Limb (tissue), 2 donors: ENCODE data around the gene DDTL.
"Not testable (repeated sequence)": the region's sequence is repeated elsewhere in the genome, so short reads cannot be mapped to it uniquely, and the experiment has no call there.

ENCODE experiments used
- DNase-seq, 2 donors: peaks; one replicate each; pipeline ENCODE4 v3.0.0-alpha.2; 2016; ENCODE audit errors: extremely low spot score in 2 of 2

Gene DDTL

GRCh38 chr22:23966568-23966967, at the start of gene DDTL:
Gene DDTL, plus strand, starts transcription at chr22:23966888. Its CDS starts 27 bp downstream, at chr22:23966915.
- DNase-seq: not testable (repeated sequence)

GRCh38 chr22:23920267-23920611, 46.4 kb upstream of the DDTL start:
- DNase-seq: not testable (repeated sequence)

GRCh38 chr22:23921586-23922201, 45.0 kb upstream of the DDTL start:
- not testable (repeated sequence) for DNase-seq

- DNase-seq: no peak
Observed at GRCh38 chr22:23922921-23923320, 43.8 kb upstream of the DDTL start.

GRCh38 chr22:23925020-23925606, 41.6 kb upstream of the DDTL start:
- no peak for DNase-seq

- DNase-seq: no peak
Observed at GRCh38 chr22:23926561-23926960, 40.1 kb upstream of the DDTL start.

GRCh38 chr22:23938328-23939016, 28.2 kb upstream of the DDTL start:
- DNase-seq: no peak

GRCh38 chr22:23939017-23939357, 27.7 kb upstream of the DDTL start:
- DNase-seq: no peak

GRCh38 chr22:23940166-23940565, 26.5 kb upstream of the DDTL start:
- DNase-seq: not testable (repeated sequence)

- DNase-seq: not testable (repeated sequence)
Observed at GRCh38 chr22:23947391-23947790, 19.3 kb upstream of the DDTL start.

GRCh38 chr22:23949764-23950163, 16.9 kb upstream of the DDTL start:
- not testable (repeated sequence) for DNase-seq

GRCh38 chr22:23951383-23951782, 15.3 kb upstream of the DDTL start:
- DNase-seq: not testable (repeated sequence)

GRCh38 chr22:23952794-23953405, 13.8 kb upstream of the DDTL start:
- not testable (repeated sequence) for DNase-seq

- not testable (repeated sequence) for DNase-seq
Observed at GRCh38 chr22:23953485-23953884, 13.2 kb upstream of the DDTL start.

GRCh38 chr22:23954193-23954990, 12.3 kb upstream of the DDTL start:
- DNase-seq: not testable (repeated sequence)

- not testable (repeated sequence) for DNase-seq
Observed at GRCh38 chr22:23954991-23955305, 11.7 kb upstream of the DDTL start.

- DNase-seq: not testable (repeated sequence)
Observed at GRCh38 chr22:23955886-23956285, 10.8 kb upstream of the DDTL start.

- peak; percentile 79 to 85 for DNase-seq
Observed at GRCh38 chr22:23956301-23956900, 10.3 kb upstream of the DDTL start.

- not testable (repeated sequence) for DNase-seq
Observed at GRCh38 chr22:23961084-23961771, 5.5 kb upstream of the DDTL start, which contains the start of gene GSTT2B. Gene GSTT2B, minus strand, starts transcription at chr22:23961195. Its CDS starts 64 bp downstream, at chr22:23961131.

GRCh38 chr22:23966094-23966493, 594 bp upstream of the DDTL start:
- not testable (repeated sequence) for DNase-seq

- DNase-seq: no peak
Observed at GRCh38 chr22:23969071-23969470, 2.4 kb downstream of the DDTL start.
